ENCODE data around the gene WDR44.
"Not testable (repeated sequence)": the region's sequence is repeated elsewhere in the genome, so short reads cannot be mapped to it uniquely, and the experiment has no call there.

WDR44 gene

GRCh38 chrX:118345464-118346257, at the start of gene WDR44:
TSS of gene WDR44 (plus strand) at chrX:118346106. CDS start at chrX:118346504, 398 bp downstream.
- DNase-seq (ENCODE audit: low read depth) = peak; percentile 77

- not testable (repeated sequence) for DNase-seq (ENCODE audit: low read depth)
Measured at GRCh38 chrX:118305827-118306226, 40.1 kb upstream of the WDR44 start.

GRCh38 chrX:118315529-118315928, 30.4 kb upstream of the WDR44 start:
- no peak for DNase-seq (ENCODE audit: low read depth)

- no peak for DNase-seq (ENCODE audit: low read depth)
Measured at GRCh38 chrX:118324588-118324987, 21.3 kb upstream of the WDR44 start.

GRCh38 chrX:118325453-118325852, 20.5 kb upstream of the WDR44 start:
- no peak for DNase-seq (ENCODE audit: low read depth)

- no peak for DNase-seq (ENCODE audit: low read depth)
Measured at GRCh38 chrX:118329175-118329574, 16.7 kb upstream of the WDR44 start.

GRCh38 chrX:118337687-118338086, 8.2 kb upstream of the WDR44 start:
- DNase-seq (ENCODE audit: low read depth) = no peak

- DNase-seq (ENCODE audit: low read depth) = no peak
Measured at GRCh38 chrX:118338930-118339329, 7.0 kb upstream of the WDR44 start.

GRCh38 chrX:118345045-118345463, 852 bp upstream of the WDR44 start:
- no peak for DNase-seq (ENCODE audit: low read depth)

GRCh38 chrX:118346258-118347094, 570 bp downstream of the WDR44 start:
- peak; percentile 14 for DNase-seq (ENCODE audit: low read depth)

- DNase-seq (ENCODE audit: low read depth) = peak; percentile 17
Measured at GRCh38 chrX:118347131-118347530, 1.2 kb downstream of the WDR44 start.

GRCh38 chrX:118347736-118348135, 1.8 kb downstream of the WDR44 start:
- DNase-seq (ENCODE audit: low read depth) = no peak

GRCh38 chrX:118348186-118348810, 2.4 kb downstream of the WDR44 start:
- no peak for DNase-seq (ENCODE audit: low read depth)

- DNase-seq (ENCODE audit: low read depth) = no peak
Measured at GRCh38 chrX:118349188-118349587, 3.3 kb downstream of the WDR44 start.

- no peak for DNase-seq (ENCODE audit: low read depth)
Measured at GRCh38 chrX:118350221-118350620, 4.3 kb downstream of the WDR44 start.

GRCh38 chrX:118350706-118351105, 4.8 kb downstream of the WDR44 start:
- DNase-seq (ENCODE audit: low read depth) = no peak

GRCh38 chrX:118352566-118352965, 6.7 kb downstream of the WDR44 start:
- no peak for DNase-seq (ENCODE audit: low read depth)

- no peak for DNase-seq (ENCODE audit: low read depth)
Measured at GRCh38 chrX:118353081-118353850, 7.4 kb downstream of the WDR44 start.

GRCh38 chrX:118355225-118355920, 9.5 kb downstream of the WDR44 start:
- DNase-seq (ENCODE audit: low read depth) = no peak

- DNase-seq (ENCODE audit: low read depth) = no peak
Measured at GRCh38 chrX:118356154-118356701, 10.3 kb downstream of the WDR44 start.
